T47D (cell line): ENCODE results near the gene XXYLT1.
"Not testable (repeated sequence)": the region's sequence is repeated elsewhere in the genome, so short reads cannot be mapped to it uniquely, and the experiment has no call there.

ENCODE experiments used
- DNase-seq, 2 experiments: peaks; one replicate each; pipeline versions ENCODE4 v3.0.0 to v3.0.0-alpha.2; 2011 to 2012; ENCODE audit warnings: low read depth in 1 of 2, low spot score in 1 of 2
- JUND ChIP-seq: IDR thresholded peaks from 2 replicates; pipeline ENCODE4 v1.6.1; 2012; ENCODE audit warnings: low read depth
- in situ Hi-C: cut with HindIII; loops from 2 replicates; pipeline ENCODE4 v1.10.0; 2016; ENCODE audit warnings: low sequenced_read_pairs, low pct_unique_long_range_greater_than_20kb

The XXYLT1 gene

DNA sequence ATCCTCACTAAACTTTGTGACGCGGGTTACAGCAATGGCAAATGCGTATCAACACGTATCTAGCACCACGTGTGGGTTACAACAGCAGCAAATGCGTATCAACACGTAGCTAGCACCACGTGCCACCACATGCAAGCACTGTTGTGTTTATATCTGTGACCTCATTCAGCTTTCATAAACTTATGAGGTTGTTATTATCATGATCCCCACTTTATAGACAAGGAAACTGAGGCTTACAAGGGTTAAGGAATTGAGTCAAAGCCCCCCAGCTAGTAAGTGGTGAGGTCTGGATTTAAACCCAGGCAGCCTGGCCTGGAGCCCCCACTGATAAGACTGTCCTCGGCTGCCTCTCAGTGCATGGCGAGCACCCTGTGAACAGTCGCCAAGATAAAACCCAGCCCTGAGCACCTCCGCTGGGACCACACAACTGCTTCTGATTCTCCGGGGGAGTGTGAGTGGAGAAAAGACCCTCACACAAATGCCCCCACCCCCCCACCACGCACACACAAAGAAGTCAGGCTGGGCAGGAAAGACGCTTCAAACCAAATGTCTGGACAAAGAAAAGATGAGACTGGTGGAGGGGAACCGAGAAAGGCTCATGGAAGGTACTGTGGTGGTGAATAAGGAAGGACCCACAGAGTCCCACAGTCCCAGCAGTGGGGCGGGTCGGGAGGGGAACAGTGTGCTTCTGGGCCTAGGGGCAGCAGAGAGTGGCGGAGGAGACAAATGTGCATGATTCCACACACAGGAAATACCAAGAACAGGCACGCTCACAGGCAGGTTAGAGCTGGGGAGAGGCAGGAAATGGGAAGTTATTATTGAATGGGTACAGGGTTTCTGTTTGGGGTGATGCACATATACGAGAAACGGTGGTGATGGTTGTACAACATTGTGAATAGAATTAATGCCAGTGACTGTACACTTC, 173.4 kb downstream of the XXYLT1 start:
- TF ChIP-seq JUND: no peak
- DNase-seq: no peak
- in situ Hi-C loops: no loop called here

- peak in 1 of 2 experiments; percentile 71 for DNase-seq
- in situ Hi-C loops: no loop called here
- no peak for TF ChIP-seq JUND
Measured at GRCh38 chr3:195096484-195097330, 174.3 kb downstream of the XXYLT1 start.

DNA sequence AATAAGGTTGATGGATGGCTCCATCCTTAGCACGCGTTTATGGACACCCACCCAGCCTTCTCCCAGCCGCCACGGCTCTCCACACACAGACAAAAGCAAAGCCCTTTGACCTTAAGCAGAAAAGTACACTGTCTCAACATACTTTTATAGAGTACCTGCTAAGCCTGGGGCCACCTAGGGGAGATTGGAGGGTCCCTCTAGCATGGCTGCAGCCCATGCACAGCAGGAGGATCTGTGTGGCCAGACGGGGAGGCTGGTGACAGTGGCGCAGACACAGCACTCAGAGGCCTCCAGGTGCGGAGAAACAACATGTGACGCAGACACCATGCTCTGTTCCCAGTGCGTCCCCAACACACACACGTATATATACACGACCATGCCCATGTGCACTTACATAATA, 174.9 kb downstream of the XXYLT1 start:
- in situ Hi-C loops: no loop called here
- TF ChIP-seq JUND: no peak
- DNase-seq: no peak

DNA sequence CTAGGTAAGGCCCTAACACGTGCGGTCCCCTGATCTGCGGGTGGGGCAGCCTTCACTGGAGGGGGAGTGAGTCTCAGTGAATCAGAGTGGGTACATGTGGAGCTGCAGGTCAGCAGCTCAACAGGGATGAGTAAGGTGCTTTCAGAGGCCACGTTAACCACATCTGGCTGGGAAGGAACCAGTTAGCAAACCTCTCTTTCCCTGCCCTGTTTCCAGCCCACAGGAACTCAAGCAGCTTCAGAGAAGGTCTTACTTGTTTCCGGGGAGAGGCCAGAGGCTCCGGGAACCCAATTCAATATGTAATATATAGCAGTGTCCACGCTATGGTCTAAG, 175.3 kb downstream of the XXYLT1 start:
- no peak for DNase-seq
- TF ChIP-seq JUND: no peak
- in situ Hi-C loops: no loop called here

DNA sequence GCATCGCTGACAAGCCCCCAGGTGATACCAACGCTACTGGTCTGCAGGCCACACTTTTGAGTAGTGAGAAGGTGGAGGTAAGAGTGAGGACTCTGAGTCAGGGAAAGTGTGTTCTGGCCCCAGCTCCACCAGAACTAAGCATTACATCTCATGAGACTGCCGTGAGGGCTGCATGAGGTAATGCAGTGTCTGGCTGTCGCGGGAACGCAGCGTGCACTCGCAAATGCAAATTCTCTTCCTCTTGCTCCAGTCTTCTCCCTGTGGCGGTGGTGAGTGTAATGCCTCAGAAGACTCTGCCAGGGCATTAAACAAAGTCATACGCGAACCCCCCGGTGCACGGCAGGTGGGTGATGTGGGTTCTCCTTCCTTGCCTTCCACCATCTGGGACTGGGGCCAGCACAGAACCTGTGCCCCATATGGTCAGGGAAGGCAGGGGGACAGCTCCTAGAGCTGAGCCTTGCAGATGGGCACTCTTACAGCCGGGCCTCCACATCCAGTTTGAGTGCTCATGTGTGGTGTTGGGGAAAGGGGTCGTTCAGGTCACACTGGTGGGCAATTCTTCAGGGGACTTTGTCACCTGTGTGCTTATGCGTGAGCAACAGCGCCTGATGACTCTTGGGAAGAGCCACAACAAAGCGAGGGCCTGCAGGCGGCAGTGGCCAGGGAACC, 175.8 kb downstream of the XXYLT1 start:
- no peak for DNase-seq
- TF ChIP-seq JUND: no peak
- in situ Hi-C loops: no loop called here

DNA sequence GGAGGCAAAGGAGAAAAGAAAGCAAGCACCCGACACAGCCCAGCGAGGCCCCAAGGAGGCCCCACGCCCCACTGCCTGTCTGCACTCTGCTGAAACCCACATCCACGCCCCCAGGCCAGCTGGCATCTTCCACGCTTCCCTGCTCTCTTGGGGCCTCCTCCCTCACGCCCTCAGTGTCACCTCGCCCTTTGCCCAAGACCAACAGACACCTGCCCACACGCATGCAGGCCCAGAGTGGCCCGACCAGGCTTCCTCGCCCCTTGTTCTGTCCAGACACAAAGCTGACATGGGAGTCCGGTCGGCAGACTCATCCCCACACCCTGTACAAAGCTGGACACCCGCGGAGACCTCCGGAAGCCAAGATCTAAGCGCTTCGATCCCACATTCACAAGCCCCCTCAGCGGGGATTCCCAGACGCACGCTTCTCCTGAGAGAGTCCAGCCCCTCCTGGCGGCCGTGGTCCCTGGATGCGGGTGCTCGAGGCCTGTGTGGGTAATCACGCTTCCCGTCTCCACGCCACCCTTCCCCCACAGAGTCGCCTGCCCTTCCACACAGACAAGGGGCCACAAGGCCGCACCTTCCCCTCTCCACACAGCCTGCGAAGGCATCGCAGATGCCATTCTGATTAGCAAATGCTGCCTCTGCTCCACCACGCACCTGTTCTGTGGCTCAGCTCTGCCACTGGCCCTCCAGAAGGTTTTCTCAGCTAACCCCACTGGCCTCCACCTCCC, 176.6 kb downstream of the XXYLT1 start:
- no peak for TF ChIP-seq JUND
- in situ Hi-C loops: no loop called here
- DNase-seq: peak in 1 of 2 experiments; percentile 60

DNA sequence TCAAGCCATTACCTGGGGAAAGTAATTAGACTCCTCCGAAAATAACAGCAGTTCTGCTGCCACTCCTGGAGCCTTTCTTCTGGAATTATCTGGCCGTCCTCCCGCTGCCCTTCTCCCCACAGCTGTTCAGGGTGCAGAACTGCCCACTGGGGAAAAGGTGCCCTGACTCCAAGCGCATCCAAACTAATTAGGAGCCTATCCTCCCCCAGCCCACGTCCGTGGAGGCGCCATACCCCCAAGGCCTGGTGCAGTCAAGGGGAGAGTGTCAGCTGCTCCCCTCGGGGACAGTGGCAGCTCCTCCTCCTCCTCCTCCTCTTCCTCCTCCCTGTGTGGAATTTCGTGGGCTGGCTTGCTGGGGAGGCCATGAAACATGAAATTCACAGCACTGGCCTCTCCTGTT, 177.2 kb downstream of the XXYLT1 start:
- no peak for DNase-seq
- in situ Hi-C loops: no loop called here
- no peak for TF ChIP-seq JUND

DNA sequence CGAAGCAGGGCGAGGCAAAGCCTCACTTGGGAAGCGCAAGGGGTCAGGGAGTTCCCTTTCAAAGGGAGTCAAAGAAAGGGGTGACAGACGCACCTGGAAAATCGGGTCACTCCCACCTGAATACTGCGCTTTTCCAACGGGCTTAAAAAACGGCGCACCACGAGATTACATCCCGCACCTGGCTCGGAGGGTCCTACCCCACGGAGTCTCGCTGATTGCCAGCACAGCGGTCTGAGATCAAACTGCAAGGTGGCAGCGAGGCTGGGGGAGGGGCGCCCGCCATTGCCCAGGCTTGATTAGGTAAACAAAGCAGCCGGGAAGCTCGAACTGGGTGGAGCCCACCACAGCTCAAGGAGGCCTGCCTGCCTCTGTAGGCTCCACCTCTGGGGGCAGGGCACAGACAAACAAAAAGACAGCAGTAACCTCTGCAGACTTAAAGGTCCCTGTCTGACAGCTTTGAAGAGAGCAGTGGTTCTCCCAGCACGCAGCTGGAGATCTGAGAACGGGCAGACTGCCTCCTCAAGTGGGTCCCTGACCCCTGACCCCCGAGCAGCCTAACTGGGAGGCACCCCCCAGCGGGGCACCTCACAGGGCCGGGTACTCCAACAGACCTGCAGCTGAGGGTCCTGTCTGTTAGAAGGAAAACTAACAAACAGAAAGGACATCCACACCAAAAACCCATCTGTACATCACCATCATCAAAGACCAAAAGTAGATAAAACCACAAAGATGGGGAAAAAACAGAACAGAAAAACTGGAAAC, 182.9 kb downstream of the XXYLT1 start:
- DNase-seq, in situ Hi-C loops: not testable (repeated sequence)

DNA sequence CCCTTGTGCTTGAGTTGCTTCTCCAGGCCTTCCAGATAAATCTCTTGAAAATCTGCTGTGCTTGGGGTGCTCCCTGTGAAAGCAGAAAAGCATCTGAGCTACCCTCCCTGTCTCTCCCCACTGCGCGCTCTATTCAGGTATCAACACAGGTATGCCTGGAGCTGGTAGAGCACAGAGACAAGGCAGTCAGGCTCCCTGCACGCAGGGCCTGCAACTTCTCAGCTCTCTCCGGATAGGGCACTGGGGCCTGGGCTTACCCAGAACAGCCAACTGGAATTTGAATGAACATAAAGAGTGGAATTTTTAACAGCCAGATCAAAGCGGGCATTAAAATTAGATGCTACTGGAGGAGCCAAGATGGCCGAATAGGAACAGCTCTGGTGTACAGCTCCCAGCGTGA, 183.6 kb downstream of the XXYLT1 start:
- no peak for DNase-seq
- TF ChIP-seq JUND: no peak
- in situ Hi-C loops: no loop called here

DNA sequence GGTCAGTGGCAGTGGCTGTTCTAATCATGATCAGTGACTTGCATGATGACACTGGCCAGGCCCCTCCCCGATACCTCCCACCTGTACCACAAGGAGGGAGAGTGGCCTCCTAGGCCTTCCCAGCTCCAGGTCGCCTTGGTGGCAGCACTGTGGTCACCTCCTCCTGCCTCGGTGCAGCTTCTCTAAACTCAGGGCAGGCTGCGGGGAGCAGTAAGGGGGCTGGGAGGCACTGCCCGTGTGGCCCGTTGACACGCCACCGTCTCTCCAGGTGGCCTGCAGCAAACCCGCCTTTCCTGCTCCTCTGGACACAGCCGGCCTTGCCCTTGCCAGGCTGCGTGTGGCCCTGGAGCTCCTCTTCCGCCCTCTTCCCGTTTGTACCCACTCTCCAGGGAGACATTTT, 184.1 kb downstream of the XXYLT1 start:
- TF ChIP-seq JUND: no peak
- peak; percentile 83 to 90 for DNase-seq
- in situ Hi-C loops: no loop called here

- TF ChIP-seq JUND: no peak
- in situ Hi-C loops: no loop called here
- no peak for DNase-seq
Measured at GRCh38 chr3:195086341-195086740, 184.6 kb downstream of the XXYLT1 start.
